HCT116 (cell line): ENCODE measurements around the gene ESRRG. TPM values are rescaled to one million over a fixed set of nuclear protein-coding genes. Genes with fewer than 3 reads are reported as not detected.

Experiments
- ATAC-seq: fragments of 200-7000 bp; cut with Tn5 transposase; 2 replicates; pipeline ENCODE4 v1.9.1; 2020; ENCODE audit warnings: mild to moderate bottlenecking, moderate library complexity
- BruUV-seq: library from RNA; stranded (reverse); fragments of 400-500 nt; replicated peaks from 2 replicates; lab custom pipeline; 2021; lab: Mats Ljungman, UMichigan
- CTCF ChIA-PET: fragments of 300-600 bp; sonication (Branson Sonifier 250); formaldehyde crosslinking; loops from one replicate; lab custom pipeline; 2021; ENCODE audit warnings: antibody characterized with exemption; lab: Charles Lee
- POLR2A ChIA-PET: fragments of 300-600, 350-600 bp; sonication (Branson Sonifier 250); formaldehyde crosslinking; loops from one replicate; lab custom pipeline; 2021; ENCODE audit warnings: antibody characterized with exemption; lab: Charles Lee
- RAD21 ChIA-PET, 2 experiments: fragments of 300-600 bp; sonication (Branson Sonifier 250); formaldehyde crosslinking; loops; one replicate each; lab custom pipeline; 2023; ENCODE audit warnings: low total read pairs in 2 of 2; ENCODE audit not compliant: uncharacterized antibody in 2 of 2, unreplicated experiment in 2 of 2, low non-redundant PET in 1 of 2; lab: Charles Lee
- DNase-seq: peaks from one replicate; pipeline ENCODE4 v3.0.0-alpha.2; 2010; ENCODE audit warnings: low read depth, low spot score
- H2AFZ ChIP-seq: fragments of 200-600 bp; shearing (Covaris generic), sonication (generic); 2 replicates; pipeline ENCODE4 v1.6.1; 2017; ENCODE audit warnings: low read depth, mixed run types, mixed read lengths, antibody characterized with exemption, low read length; ENCODE audit not compliant: poor library complexity, severe bottlenecking
- H3K27ac ChIP-seq: 2 replicates; pipeline ENCODE4 v1.5.1; 2012; ENCODE audit warnings: low read depth, low read length
- H3K27me3 ChIP-seq: fragments of 200-600 bp; sonication (generic); 2 replicates; pipeline ENCODE4 v1.6.1; 2016; ENCODE audit warnings: mixed run types, low read length, mixed read lengths; ENCODE audit not compliant: insufficient read depth
- H3K36me3 ChIP-seq, 2 experiments: fragments of 200-500 bp in 1 of 2; fragments of 200-600 bp in 1 of 2; sonication (Bioruptor generic) in 1 of 2; sonication (generic) in 1 of 2; 2 replicates each; pipeline versions ENCODE4 v1.5.1 to v1.6.1; 2014 to 2016; ENCODE audit warnings: low read length in 2 of 2, inconsistent platforms in 1 of 2, mixed read lengths in 1 of 2, mixed run types in 1 of 2; ENCODE audit not compliant: insufficient read depth in 2 of 2, control insufficient read depth in 1 of 2
- H3K4me1 ChIP-seq, 2 experiments: fragments of 200-600 bp in 1 of 2; sonication (generic) in 1 of 2; 2 replicates each; pipeline versions ENCODE4 v1.5.1 to v1.6.1; 2012 to 2017; ENCODE audit warnings: low read length in 2 of 2, inconsistent platforms in 1 of 2, mild to moderate bottlenecking in 1 of 2, mixed read lengths in 1 of 2, mixed run types in 1 of 2, moderate library complexity in 1 of 2; ENCODE audit not compliant: insufficient read depth in 2 of 2, control insufficient read depth in 1 of 2
- H3K4me2 ChIP-seq: fragments of 200-600 bp; sonication (generic); 2 replicates; pipeline ENCODE4 v1.6.1; 2017; ENCODE audit warnings: mixed run types, low read length, mixed read lengths
- H3K4me3 ChIP-seq, 2 experiments: fragments of 200-600 bp in 1 of 2; sonication (generic) in 1 of 2; replicated peaks in 1 of 2; 2 replicates each; pipeline ENCODE4 v1.5.1; 2011 to 2016; ENCODE audit warnings: low read length in 2 of 2, control low read depth in 1 of 2, low read depth in 1 of 2, mild to moderate bottlenecking in 1 of 2, mixed read lengths in 1 of 2, mixed run types in 1 of 2
- H3K79me2 ChIP-seq: fragments of 200-600 bp; sonication (generic); 2 replicates; pipeline ENCODE4 v1.6.1; 2017; ENCODE audit warnings: mild to moderate bottlenecking, mixed run types, low read length, moderate library complexity, mixed read lengths; ENCODE audit not compliant: insufficient read depth
- H3K9ac ChIP-seq: fragments of 200-600 bp; sonication (generic); 2 replicates; pipeline ENCODE4 v1.6.1; 2016; ENCODE audit warnings: low read length, mixed read lengths
- H3K9me2 ChIP-seq: fragments of 200-600 bp; sonication (generic), shearing (Covaris generic); 2 replicates; pipeline ENCODE4 v1.6.1; 2017; ENCODE audit warnings: mixed run types, mild to moderate bottlenecking, moderate library complexity; ENCODE audit not compliant: insufficient read depth
- H3K9me3 ChIP-seq, 2 experiments: fragments of 200-500 bp in 1 of 2; fragments of 200-600 bp in 1 of 2; sonication (Bioruptor generic) in 1 of 2; sonication (generic) in 1 of 2; 2 replicates each; pipeline ENCODE4 v1.6.1; 2014 to 2017; ENCODE audit warnings: low read length in 2 of 2, mixed read lengths in 2 of 2, inconsistent platforms in 1 of 2, low read depth in 1 of 2, mild to moderate bottlenecking in 1 of 2, mixed run types in 1 of 2, moderate library complexity in 1 of 2; ENCODE audit not compliant: control insufficient read depth in 1 of 2, insufficient read depth in 1 of 2
- H4K20me1 ChIP-seq: fragments of 200-600 bp; sonication (generic), shearing (Covaris generic); 2 replicates; pipeline ENCODE4 v1.6.1; 2017; ENCODE audit warnings: mixed run types, mild to moderate bottlenecking, moderate library complexity; ENCODE audit not compliant: insufficient read depth
- CEBPB ChIP-seq: IDR thresholded peaks from 2 replicates; pipeline ENCODE4 v1.6.1; 2012; ENCODE audit warnings: low read depth
- EGR1 ChIP-seq: IDR thresholded peaks from 2 replicates; pipeline ENCODE4 v1.6.1; 2012; ENCODE audit warnings: low read depth
- ELF1 ChIP-seq: IDR thresholded peaks from 2 replicates; pipeline ENCODE4 v1.6.1; 2012; ENCODE audit warnings: low read depth, borderline replicate concordance
- JUND ChIP-seq: IDR thresholded peaks from 2 replicates; pipeline ENCODE4 v1.6.1; 2012
- POLR2AphosphoS5 ChIP-seq: IDR thresholded peaks from 2 replicates; pipeline ENCODE4 v1.6.1; 2011; ENCODE audit warnings: mild to moderate bottlenecking, low read depth, low read length, moderate library complexity
- SIN3A ChIP-seq: IDR thresholded peaks from 2 replicates; pipeline ENCODE4 v1.6.1; 2012; ENCODE audit warnings: low read depth
- SP1 ChIP-seq: IDR thresholded peaks from 2 replicates; pipeline ENCODE4 v1.6.1; 2012; ENCODE audit warnings: low read depth
- ZBTB33 ChIP-seq: IDR thresholded peaks from 2 replicates; pipeline ENCODE4 v1.6.1; 2011; ENCODE audit warnings: mild to moderate bottlenecking, low read length, moderate library complexity; ENCODE audit not compliant: insufficient replicate concordance; ENCODE audit errors: extremely low read depth
- ZFX ChIP-seq: fragments of 450-650 bp; IDR thresholded peaks from 2 replicates; pipeline ENCODE4 v1.6.1; 2017
- intact Hi-C: fragments of 100-400 bp; cut with micrococcal nuclease; formaldehyde crosslinking; loops from 2 replicates; pipeline ENCODE4 v1.10.0; 2022
- total RNA-seq: library from RNA; stranded (reverse); gene quantifications from one replicate; pipeline ENCODE4 v1.2.1, GENCODE V29; 2021; ENCODE audit not compliant: unreplicated experiment

The ESRRG gene
- total RNA-seq, 1 experiment from 2014 or later = not detected

- Histone ChIP-seq H3K4me1 (no peaks in the 10 kb centered on the region), H3K36me3 (no peaks in the 10 kb centered on the region), H2AFZ (no peak overlapping the region), H3K4me2 (no peak overlapping the region), H3K9me2 (no peaks in the 10 kb centered on the region), H3K79me2 (no peaks in the 10 kb centered on the region)
- DNase-seq = no peak
- RAD21 ChIA-PET = no interaction called here
- intact Hi-C loops = no loop called here
- TF ChIP-seq SIN3A = no peak
- TF ChIP-seq JUND = no peak
- no peak for TF ChIP-seq ZBTB33
- TF ChIP-seq, all 23 proteins: peak for 0
- POLR2A ChIA-PET = no interaction called here
- CTCF ChIA-PET = no interaction called here
- Histone ChIP-seq H4K20me1 (no peaks in the 10 kb centered on the region), H3K9ac (no peak overlapping the region), H3K27ac (no peak overlapping the region), H3K27me3 (no peaks in the 10 kb centered on the region), H3K9me3 (0 out of 4 replicates have a peak, but pooled peaks cover 0 to 5% of the 10 kb centered on the region in 2 experiments), H3K4me3 (no peak overlapping the region)
- BruUV-seq = no TSS peak
- no peak for ATAC-seq
These were observed 80.1 kb downstream of the ESRRG start for GRCh38 chr1:216643176-216643575.

- H3K9me3 ChIP-seq = 0 out of 4 replicates have a peak, but pooled peaks cover 0 to 5% of the 10 kb centered on the region in 2 experiments
- H3K36me3 ChIP-seq = no peaks in the 10 kb centered on the region
- no peak for DNase-seq
- BruUV-seq = no TSS peak
- ChIA-PET CTCF (no interaction called here), POLR2A (no interaction called here), RAD21 (no interaction called here)
- H3K4me2 ChIP-seq = no peak overlapping the region
- no peak for ATAC-seq
- no peak overlapping the region for H3K4me3 ChIP-seq
- no peaks in the 10 kb centered on the region for H4K20me1 ChIP-seq
- no peaks in the 10 kb centered on the region for H3K79me2 ChIP-seq
- no peaks in the 10 kb centered on the region for H3K4me1 ChIP-seq
- intact Hi-C loops = no loop called here
- H3K9me2 ChIP-seq = no peaks in the 10 kb centered on the region
- no peaks in the 10 kb centered on the region for H3K27me3 ChIP-seq
- H3K9ac ChIP-seq = no peak overlapping the region
- no peak overlapping the region for H2AFZ ChIP-seq
- TF ChIP-seq EGR1 (no peak), SP1 (no peak), ZFX (no peak), JUND (no peak), CEBPB (no peak), ELF1 (no peak), POLR2AphosphoS5 (no peak), SIN3A (no peak)
- H3K27ac ChIP-seq = no peak overlapping the region
These were observed 81.4 kb downstream of the ESRRG start for GRCh38 chr1:216641669-216642460.
